GM10266 (cell line): Measurements from ENCODE around the gene CDRT15.

Source experiments
- DNase-seq: peaks from one replicate; pipeline ENCODE4 v3.0.0; 2012; ENCODE audit errors: extremely low spot score
- CTCF ChIP-seq: IDR thresholded peaks from 2 replicates; pipeline ENCODE4 v1.5.1; 2012; ENCODE audit warnings: mild to moderate bottlenecking, low read depth; ENCODE audit not compliant: control insufficient read depth, insufficient read depth; ENCODE audit errors: missing control alignments

The CDRT15 gene

GRCh38 chr17:14205992-14206461, 30.6 kb downstream of the CDRT15 start:
- no peak for TF ChIP-seq CTCF
- no peak for DNase-seq

GRCh38 chr17:14205380-14205779, 31.3 kb downstream of the CDRT15 start:
- DNase-seq, result no peak
- TF ChIP-seq CTCF, result no peak

- no peak for TF ChIP-seq CTCF
- DNase-seq, result no peak
Observed at GRCh38 chr17:14204546-14204945, 32.1 kb downstream of the CDRT15 start.

- DNase-seq, result no peak
- TF ChIP-seq CTCF, result no peak
Observed at GRCh38 chr17:14204084-14204483, 32.6 kb downstream of the CDRT15 start.

- DNase-seq, result no peak
- no peak for TF ChIP-seq CTCF
Observed at GRCh38 chr17:14203388-14203787, 33.3 kb downstream of the CDRT15 start.

- no peak for DNase-seq
- no peak for TF ChIP-seq CTCF
Observed at GRCh38 chr17:14202388-14203166, 34.1 kb downstream of the CDRT15 start.

- TF ChIP-seq CTCF, result no peak
- no peak for DNase-seq
Observed at GRCh38 chr17:14201988-14202380, 34.7 kb downstream of the CDRT15 start.
